NK-92 treated with Interleukin-12 subunit alpha and Interleukin-12 subunit beta, amount 100 ng/mL, for 24 hours (cell line): Measurements from ENCODE around the gene TAF12.
A peak's percentile ranks its signal among the peaks of the same experiment; 100 is the strongest.
"Not testable (repeated sequence)": the region's sequence is repeated elsewhere in the genome, so short reads cannot be mapped to it uniquely, and the experiment has no call there.

Experiments used
- DNase-seq: peaks from one replicate; lab custom pipeline; 2025; lab: John Stamatoyannopoulos, UW

The TAF12 gene

DNA sequence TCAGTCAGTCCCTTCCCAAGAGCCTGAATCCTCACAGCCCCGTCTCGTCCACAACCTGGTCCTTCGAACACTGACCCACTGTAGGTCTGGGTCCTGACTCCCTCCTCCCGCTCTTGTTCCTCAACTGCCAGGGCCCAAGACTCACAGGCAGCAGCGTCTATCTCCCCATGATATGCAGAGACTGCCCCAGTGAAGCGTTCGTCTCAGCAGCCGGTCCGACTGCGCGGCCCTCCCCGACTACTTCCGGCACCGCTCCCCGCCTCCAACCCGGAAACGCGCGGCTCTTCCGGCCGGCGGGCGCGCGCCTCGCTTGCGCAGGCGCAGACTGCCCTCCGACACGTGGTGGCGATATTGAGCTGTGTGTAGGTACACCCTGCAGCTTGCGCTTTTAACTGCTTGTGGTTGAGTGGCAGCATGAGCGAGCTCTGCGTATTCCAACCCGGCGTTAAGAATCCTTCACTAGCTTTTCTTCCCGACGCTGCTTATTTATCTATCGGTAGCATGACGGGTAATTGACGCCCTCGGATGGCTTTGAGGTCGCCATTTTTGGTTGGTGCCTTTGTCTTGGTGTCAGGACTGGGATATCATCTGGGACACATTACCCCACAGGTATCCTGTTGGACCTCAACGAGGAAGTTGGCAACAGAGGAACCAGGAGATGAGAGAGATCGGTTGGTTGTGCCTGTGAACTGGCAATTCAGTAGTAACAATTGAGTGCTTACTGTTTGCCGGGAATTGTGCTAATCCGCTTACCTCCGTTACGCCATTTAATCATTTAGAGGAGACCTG, at the start of gene TAF12:
Gene TAF12, minus strand, starts transcription at position 221 of the 789 bp plus-strand sequence. CDS start 20,986 bp downstream, outside the sequence.
- peak; percentile 86 for DNase-seq

- DNase-seq = not testable (repeated sequence)
Observed at GRCh38 chr1:28691627-28692026, 48.8 kb upstream of the TAF12 start.

DNA sequence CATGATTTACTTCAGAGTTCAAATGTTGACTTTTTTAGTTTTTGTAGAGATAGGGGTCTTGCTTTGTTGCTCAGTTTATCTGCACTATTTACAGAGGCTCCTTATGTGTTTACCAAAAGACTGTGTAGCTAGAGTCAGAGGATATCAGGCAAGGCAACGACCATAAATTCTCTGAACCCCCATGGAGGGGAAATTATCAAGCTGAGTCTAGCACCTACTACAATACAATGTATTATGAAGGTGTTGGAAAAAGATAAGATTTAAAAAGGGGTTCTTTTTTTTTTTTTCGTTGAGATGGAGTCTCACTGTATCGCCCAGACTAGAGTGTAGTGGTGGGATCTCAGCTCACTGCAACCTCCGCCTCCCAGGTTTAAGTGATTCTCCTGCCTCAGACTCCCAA, 42.1 kb upstream of the TAF12 start:
- DNase-seq = no peak

- no peak for DNase-seq
Observed at GRCh38 chr1:28682840-28683239, 40.0 kb upstream of the TAF12 start.

GRCh38 chr1:28680151-28680550, 37.3 kb upstream of the TAF12 start:
- no peak for DNase-seq

DNA sequence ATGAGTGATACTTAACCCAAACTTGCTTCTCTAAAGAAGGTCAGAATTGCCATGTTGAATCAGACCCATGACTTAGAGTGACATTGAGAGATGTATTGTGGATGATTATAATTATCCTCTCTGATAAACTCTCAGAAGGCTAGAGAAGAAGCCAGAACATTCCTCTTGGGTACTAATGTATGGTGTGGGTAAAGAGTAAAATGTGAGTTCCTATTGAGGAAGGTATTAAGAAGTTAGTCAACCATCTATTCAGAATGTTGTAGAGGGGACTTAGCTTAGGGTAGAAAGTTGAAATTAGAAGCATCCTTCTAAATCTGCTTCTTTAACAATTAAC, 33.0 kb upstream of the TAF12 start:
- no peak for DNase-seq

- not testable (repeated sequence) for DNase-seq
Observed at GRCh38 chr1:28672971-28673370, 30.1 kb upstream of the TAF12 start.

GRCh38 chr1:28671254-28671780, 28.4 kb upstream of the TAF12 start:
- DNase-seq = no peak

DNA sequence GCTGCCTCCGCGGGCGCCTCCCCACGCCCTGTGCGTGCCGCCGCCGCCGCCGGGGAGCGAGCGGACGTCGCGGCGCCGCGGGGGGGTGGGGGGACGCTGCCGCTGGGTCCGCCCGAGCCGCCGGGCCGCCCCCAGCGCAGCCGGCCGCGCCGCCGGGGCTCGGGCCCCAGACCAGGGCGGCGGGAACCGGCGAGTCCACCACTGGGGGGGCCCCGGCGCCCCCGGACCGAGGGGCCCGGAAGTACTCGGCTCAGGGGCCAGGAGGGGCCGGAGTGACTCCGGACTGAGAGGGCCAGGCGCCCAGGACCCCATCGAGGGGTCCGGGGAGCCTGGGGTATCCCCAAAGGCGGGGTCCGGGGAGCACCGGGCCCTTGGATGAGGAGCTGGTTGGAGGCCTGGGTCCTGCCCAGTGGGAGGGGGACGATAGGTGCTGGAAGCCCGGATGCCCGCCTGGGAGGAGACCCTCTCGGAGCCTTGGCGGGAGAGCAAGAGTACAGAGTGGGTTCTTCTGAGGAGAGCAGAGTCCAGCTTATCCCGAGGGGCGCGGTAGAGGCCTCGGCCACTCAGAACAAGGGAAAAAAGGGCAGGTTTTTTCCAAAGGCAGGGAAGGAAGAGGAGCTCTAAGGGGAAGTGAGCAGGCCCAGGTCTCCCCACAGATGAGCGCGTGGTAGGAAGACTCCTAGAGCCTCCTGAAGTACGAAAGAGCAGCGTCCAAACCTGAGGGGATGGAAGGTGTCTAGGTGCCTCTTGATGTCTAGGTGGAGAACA, 26.3 kb upstream of the TAF12 start:
- DNase-seq = peak; percentile 49

DNA sequence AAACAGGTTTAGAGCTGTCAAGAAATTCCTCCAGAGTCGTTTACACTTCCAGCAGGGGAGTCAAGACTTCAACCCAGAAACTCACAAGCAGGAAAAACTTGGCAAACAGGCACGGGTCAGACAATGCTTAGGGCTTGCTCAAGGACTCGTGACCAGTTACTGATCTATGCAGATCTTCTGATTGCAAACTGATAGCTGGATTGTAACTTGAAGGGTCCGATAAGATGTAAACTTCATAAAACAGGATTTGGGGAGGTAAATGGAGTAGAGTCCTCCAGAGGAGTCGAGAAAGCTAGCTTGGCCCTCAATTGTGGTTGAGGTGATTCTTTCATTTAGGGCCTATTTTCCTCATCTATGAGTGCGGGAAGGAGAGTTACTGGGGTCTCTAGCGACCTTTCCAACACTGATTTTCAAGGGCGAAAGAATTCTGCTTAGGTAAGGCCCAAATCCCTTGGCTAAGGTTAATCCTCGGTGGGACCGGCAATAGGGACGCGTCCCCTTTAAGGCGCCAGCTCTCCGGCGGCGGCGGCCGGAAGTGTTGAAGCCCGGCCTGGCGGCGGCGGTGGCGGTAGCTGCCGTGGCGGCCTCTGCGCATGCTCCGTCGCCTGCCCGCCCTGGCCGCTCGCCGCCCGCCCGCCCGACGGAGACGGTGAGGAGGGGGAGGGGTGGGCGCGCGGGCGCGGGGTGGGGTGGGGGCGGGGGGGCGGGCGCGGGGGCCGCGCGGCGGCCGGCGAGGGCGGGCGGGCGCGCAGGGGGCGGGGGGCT, 25.5 kb upstream of the TAF12 start, which contains the start of gene GMEB1:
Gene GMEB1, plus strand, starts transcription at position 594 of the 765 bp plus-strand sequence. CDS start 14,829 bp downstream, outside the sequence.
- peak; percentile 85 for DNase-seq

DNA sequence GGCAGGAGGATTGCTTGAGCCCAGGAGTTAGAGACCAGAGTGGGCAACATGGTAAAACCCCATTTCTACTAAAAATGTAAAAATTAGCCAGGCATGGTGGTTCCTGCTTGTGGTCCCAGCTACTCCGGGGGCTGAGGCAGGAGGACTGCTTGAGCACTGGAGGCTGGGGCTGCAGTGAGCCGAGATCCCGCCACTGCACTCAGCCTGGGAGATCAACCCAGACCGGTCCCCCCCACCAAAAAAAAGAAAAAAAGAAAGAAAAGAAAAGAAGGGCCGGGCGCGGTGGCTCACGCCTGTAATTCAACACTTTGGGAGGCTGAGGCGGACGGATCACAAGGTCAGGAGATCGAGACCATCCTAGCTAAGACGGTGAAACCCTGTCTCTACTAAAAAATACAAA, 23.9 kb upstream of the TAF12 start:
- DNase-seq = no peak

DNA sequence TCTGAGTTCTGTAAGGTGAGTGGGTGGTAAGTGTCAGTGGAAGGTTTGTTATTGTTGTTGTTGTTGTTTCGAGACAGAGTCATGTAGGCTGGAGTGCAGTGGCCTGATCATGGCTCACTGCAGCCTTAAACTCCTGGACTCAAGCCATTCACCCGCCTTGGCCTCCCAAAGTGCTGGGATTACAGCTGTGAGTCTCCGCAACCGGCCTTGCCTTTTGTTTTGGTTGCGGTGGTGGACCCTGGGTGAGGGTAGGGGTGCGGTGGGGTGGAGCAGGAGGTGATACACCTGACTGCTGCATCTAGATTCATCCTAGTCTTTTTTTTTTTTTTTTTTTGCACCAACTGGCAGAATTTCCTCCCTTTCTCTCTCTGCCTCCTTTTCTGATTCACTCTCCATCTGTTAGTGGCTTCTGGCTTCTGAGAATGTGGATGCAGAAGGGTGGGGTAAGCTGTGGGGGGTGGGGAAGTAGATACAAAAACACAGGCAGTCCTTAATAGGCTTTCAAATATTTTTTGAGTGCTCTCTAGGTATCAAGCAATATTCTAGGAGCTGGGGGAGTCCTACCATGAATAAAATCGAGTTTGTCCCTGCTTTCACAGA, 21.1 kb upstream of the TAF12 start:
- DNase-seq = no peak

- DNase-seq = no peak
Observed at GRCh38 chr1:28656335-28656734, 13.5 kb upstream of the TAF12 start.

- not testable (repeated sequence) for DNase-seq
Observed at GRCh38 chr1:28655448-28656311, 12.8 kb upstream of the TAF12 start.

DNA sequence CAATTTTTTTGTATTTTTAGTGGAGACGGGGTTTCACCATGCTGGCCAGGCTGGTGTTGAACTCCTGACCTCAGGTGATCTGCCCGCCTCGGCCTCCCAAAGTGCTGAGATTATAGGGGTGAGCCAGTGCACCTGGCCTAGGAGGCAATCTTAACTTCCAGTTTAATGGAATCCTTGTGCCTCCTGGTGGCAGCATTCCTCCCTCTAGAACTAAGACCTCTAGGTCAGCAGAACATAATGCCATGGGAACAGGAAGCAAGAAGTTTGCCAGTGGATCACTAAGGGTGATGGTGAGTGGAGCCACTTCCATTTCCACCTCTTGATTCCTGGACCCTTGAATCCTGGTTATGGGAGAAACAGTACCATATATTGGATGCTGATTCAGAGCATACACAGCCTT, 11.0 kb upstream of the TAF12 start:
- DNase-seq = not testable (repeated sequence)

DNA sequence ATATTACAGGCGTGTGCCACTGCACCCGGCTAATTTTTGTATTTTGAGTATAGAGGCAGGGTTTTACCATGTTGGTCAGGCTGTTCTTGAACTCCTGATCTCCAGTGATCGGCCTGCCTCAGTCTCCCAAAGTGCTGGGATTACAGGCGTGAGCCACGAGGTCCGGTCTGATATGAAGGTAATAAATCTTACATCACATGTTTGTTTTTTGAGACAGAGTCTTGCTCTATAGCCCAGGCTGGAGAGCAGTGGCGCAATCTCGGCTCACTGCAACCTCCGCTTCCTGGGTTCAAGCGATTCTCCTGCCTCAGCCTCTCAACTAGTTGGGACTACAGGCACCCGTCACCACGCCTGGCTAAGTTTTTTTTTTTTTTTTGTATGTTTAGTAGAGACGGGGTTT, 10.2 kb upstream of the TAF12 start:
- DNase-seq = not testable (repeated sequence)

DNA sequence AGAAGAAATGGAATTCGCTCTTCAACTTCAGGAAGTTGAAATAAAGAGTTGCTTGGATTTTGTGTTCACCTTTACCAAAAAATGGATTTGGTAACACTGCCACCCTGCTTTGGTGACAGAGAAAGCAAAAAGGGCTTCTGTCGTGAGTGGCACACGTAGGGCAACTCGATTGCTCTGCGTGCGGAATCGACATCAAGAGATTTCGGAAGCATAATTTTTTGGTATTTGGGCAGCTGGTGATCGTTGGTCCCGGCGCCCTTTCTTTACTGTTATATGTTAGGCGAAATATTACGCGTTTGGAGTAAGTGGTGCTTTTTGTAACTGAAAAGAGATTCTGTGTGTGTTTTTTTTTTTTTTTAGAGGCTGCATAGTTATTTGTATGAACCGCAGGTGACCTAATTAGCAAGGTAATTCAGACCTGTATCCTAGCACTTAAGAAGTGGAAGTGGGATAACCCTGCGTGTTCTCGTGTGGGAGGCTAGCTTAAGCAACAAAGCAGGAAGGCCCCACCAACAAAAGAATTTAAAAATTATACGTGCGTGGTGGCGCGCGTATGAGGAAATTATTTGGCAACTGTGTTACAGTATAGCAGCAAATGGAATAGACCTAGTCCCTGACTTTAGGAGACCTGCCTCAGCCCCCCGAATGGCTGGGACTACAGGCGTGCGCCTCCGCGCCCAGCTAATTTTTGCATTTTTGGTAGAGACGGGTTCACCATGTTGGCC, 5.8 kb upstream of the TAF12 start, which contains the start of gene RNU11:
Gene RNU11, plus strand, starts transcription at position 127 of the 725 bp plus-strand sequence.
- peak; percentile 76 for DNase-seq

DNA sequence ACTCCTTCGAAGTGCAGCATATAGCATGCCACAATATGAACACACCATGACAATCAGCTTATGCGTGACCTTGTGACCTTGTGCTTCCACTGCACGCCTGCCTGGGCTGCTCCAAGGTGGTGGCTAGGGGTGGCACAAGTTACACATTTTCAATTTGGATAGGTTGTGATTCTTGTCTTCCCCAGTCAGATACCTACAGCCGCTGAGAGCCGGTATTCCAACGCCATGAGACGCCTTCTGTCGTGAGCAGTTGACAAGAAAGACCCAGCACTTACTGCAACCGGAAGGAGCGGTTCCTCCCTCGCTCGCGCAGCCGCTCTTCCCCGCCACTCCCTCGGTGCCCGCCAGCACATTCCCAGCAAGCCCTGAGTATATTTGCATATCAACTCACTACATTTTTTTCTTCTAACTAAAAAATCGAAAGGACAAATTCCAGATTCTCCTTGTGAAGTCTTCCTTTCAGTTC, 5.2 kb upstream of the TAF12 start:
- DNase-seq = peak; percentile 83

DNA sequence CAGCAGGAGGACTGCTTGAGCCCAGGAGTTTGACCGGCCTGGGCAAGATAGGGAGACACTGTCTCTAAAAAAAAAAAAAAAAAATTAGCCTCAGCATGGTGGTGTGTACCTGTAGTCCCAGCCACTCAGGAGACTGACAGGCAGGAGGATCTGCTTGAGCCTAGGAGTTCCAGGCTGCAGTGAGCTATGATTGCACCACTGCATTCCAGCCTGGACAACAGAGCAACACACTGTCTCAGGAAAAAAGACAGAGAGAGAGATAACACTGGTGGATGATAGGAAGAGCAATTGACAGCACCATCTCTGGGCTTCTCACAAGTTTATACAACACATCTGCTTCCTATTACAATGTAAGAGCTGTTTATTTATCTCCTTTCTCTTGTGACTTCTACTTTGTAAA, 3.2 kb upstream of the TAF12 start:
- no peak for DNase-seq

DNA sequence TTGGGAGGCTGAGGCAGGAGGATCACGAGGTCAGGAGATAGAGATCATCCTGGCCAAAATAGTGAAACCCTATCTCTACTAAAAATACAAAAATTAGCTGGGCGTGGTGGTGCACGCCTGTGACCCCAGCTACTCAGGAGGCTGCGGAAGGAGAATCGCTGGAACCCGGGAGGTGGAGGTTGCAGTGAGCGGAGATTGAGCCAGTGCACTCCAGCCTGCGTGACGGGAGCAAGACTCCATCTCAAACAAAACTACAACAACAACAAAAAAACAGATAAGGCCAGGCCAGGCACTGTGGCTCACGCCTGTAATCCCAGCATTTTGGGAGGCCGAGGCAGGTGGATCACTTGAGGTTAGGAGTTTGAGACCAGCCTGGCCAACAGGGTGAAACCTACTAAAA, 2.5 kb upstream of the TAF12 start:
- DNase-seq = not testable (repeated sequence)
